ENCODE measurements around the gene INKA1.
A peak's percentile ranks its signal among the peaks of the same experiment; 100 is the strongest.

Gene INKA1

GRCh38 chr3:49787182-49787464 is 15.9 kb upstream of the INKA1 start:
- DNase-seq: no peak

- no peak for DNase-seq
These were observed 15.5 kb upstream of the INKA1 start for GRCh38 chr3:49787536-49787935.

GRCh38 chr3:49788056-49788455 is 15.0 kb upstream of the INKA1 start:
- DNase-seq: no peak

- no peak for DNase-seq
These were observed 12.2 kb upstream of the INKA1 start for GRCh38 chr3:49790626-49791411.

GRCh38 chr3:49791571-49791970 is 11.5 kb upstream of the INKA1 start:
- no peak for DNase-seq

GRCh38 chr3:49792371-49793150 is 10.5 kb upstream of the INKA1 start:
- no peak for DNase-seq

GRCh38 chr3:49793486-49794085 is 9.5 kb upstream of the INKA1 start:
- no peak for DNase-seq

GRCh38 chr3:49794431-49794830 is 8.6 kb upstream of the INKA1 start:
- no peak for DNase-seq

- DNase-seq: no peak
These were observed 7.8 kb upstream of the INKA1 start for GRCh38 chr3:49794926-49795905.

- DNase-seq: no peak
These were observed 4.0 kb upstream of the INKA1 start for GRCh38 chr3:49799105-49799504.

GRCh38 chr3:49799761-49800160 is 3.3 kb upstream of the INKA1 start, which contains the start of gene CDHR4:
TSS of gene CDHR4 (minus strand) at chr3:49799873. CDS start at chr3:49799812, 61 bp downstream.
- peak; percentile 41 for DNase-seq

GRCh38 chr3:49801160-49801559 is 1.9 kb upstream of the INKA1 start:
- DNase-seq: no peak

GRCh38 chr3:49803465-49804140 is 542 bp downstream of the INKA1 start:
- DNase-seq: peak; percentile 84

GRCh38 chr3:49804141-49805041 is 1.3 kb downstream of the INKA1 start:
- peak; percentile 35 for DNase-seq

- DNase-seq: peak; percentile 64
These were observed 2.3 kb downstream of the INKA1 start for GRCh38 chr3:49805367-49805782.

GRCh38 chr3:49805897-49806701 is 3.0 kb downstream of the INKA1 start:
- peak; percentile 94 for DNase-seq

- DNase-seq: peak; percentile 44
These were observed 3.8 kb downstream of the INKA1 start for GRCh38 chr3:49806850-49807249.

- peak; percentile 46 for DNase-seq
These were observed 4.5 kb downstream of the INKA1 start for GRCh38 chr3:49807431-49808114.

GRCh38 chr3:49812916-49813496 is 9.9 kb downstream of the INKA1 start:
- DNase-seq: peak; percentile 28
